ENCODE measurements around the gene BMI1. TPM values are rescaled to one million over a fixed set of nuclear protein-coding genes. Genes with fewer than 3 reads are reported as not detected.
"Not testable (repeated sequence)": the region's sequence is repeated elsewhere in the genome, so short reads cannot be mapped to it uniquely, and the experiment has no call there.

BMI1 gene
- total and polyA plus RNA-seq, 7 experiments from 2014 or later = 26.1 to 80.5 (median 47.8) TPM

GRCh38 chr10:22310012-22310411 is 10.9 kb upstream of the BMI1 start:
- peaks cover 1 to 24% (median 13%) of the 10 kb centered on the region in 5 donors for H3K27me3 Mint-ChIP-seq
- H3K27ac Mint-ChIP-seq; H3K4me3 Mint-ChIP-seq; H3K36me3 ChIP-seq (ENCODE audit: control insufficient read depth in 2 of 3, insufficient read depth in 3 of 3, low read length in 3 of 3); H3K4me1 Mint-ChIP-seq; ATAC-seq; H3K36me3 Mint-ChIP-seq; H3K4me3 ChIP-seq (ENCODE audit: low read length); H3K27ac ChIP-seq (ENCODE audit: low read depth, low read length); intact Hi-C loops (cut with micrococcal nuclease); H3K9me3 Mint-ChIP-seq; DNase-seq; CTCF ChIA-PET; POLR2A ChIA-PET; H3K4me1 ChIP-seq (ENCODE audit: control insufficient read depth in 2 of 2, insufficient read depth in 2 of 2, low read length in 2 of 2); H3K9me3 ChIP-seq (ENCODE audit: control insufficient read depth in 2 of 3, low read length in 3 of 3); H3K27me3 ChIP-seq (ENCODE audit: control insufficient read depth in 2 of 2, insufficient read depth in 2 of 2, low read length in 2 of 2): not testable (repeated sequence)

- H3K27ac ChIP-seq (ENCODE audit: low read depth, low read length) = no peak overlapping the region
- no peaks in the 10 kb centered on the region for H3K36me3 ChIP-seq (ENCODE audit: control insufficient read depth in 2 of 3, insufficient read depth in 3 of 3, low read length in 3 of 3)
- H3K27me3 Mint-ChIP-seq = peaks cover 5 to 21% (median 16%) of the 10 kb centered on the region in 5 donors
- no peaks in the 10 kb centered on the region for H3K27me3 ChIP-seq (ENCODE audit: control insufficient read depth in 2 of 2, insufficient read depth in 2 of 2, low read length in 2 of 2)
- peaks cover 5 to 18% (median 13%) of the 10 kb centered on the region in 7 donors for H3K4me1 Mint-ChIP-seq
- H3K4me1 ChIP-seq (ENCODE audit: control insufficient read depth in 2 of 2, insufficient read depth in 2 of 2, low read length in 2 of 2) = no peaks in the 10 kb centered on the region
- ATAC-seq = no peak
- peaks cover 0 to 4% (median 0%) of the 10 kb centered on the region in 5 donors for H3K36me3 Mint-ChIP-seq
- no peaks in the 10 kb centered on the region for H3K9me3 ChIP-seq (ENCODE audit: control insufficient read depth in 2 of 3, low read length in 3 of 3)
- DNase-seq = no peak
- H3K27ac Mint-ChIP-seq = no peak overlapping the region
- POLR2A ChIA-PET = interaction anchor here (0.6 kb wide), 1 partner anchor 57 kb away, joined by 3 read pairs; no protein-coding TSS in a partner anchor
- no peak overlapping the region for H3K4me3 Mint-ChIP-seq
- peaks cover 0 to 5% (median 0%) of the 10 kb centered on the region in 11 donors for H3K9me3 Mint-ChIP-seq
- CTCF ChIA-PET = no interaction called here
- intact Hi-C loops (cut with micrococcal nuclease) = no loop called here
- H3K4me3 ChIP-seq (ENCODE audit: low read length) = no peak overlapping the region
These were observed 10.0 kb upstream of the BMI1 start for GRCh38 chr10:22310928-22311327.

GRCh38 chr10:22314852-22315251 is 6.0 kb upstream of the BMI1 start:
- POLR2A ChIA-PET = interaction anchor here (0.6 to 4.3 kb wide), 7 partner anchors 11 to 529 kb away, joined by 3 to 72 read pairs (median 10); no protein-coding TSS in a partner anchor
- CTCF ChIA-PET = interaction anchor here (0.6 to 1.1 kb wide), 3 partner anchors 33 to 322 kb away, joined by 3 to 4 read pairs (median 3); no protein-coding TSS in a partner anchor
- H3K9me3 ChIP-seq (ENCODE audit: control insufficient read depth in 2 of 3, low read length in 3 of 3) = no peaks in the 10 kb centered on the region

DNA sequence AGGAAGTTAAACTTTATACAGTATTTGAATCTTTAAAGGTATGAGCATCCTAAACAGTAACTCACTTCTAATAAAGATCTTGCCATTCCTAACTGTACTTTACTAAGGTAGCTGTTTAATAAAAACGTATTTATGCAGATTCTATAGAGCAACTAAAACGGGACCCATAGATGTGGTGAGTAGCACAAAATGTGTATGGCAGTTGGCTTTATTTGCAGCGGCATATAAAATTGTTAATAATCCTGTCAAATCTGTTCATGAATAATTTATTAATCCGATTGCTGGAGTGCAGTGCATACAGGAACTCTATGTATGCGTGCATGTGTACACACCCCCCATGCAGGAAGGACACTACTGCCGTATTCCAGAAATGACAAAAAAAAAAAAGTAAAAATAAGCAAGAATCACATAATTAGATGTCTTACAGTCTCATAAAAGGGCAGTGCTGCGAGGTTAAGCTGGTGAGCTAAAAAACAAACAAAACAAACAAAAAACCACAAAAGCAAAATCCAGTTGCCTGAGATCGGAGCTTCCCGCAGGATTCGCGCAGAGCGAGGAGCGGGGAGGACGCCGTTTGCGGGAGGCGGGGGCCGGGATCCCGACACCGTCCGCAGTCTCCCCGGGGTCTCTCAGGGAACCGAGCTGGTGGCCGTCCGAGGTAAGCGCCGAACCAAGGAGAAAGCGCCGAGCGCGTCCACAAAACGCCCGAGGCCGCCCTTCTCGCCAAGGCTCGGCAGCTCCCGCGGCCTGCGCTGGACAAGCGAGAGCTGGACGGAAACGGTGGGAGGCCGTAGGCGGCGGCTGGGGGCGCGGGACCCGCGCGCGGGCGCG is 5.2 kb upstream of the BMI1 start:
- ATAC-seq (peak; percentile 25), DNase-seq (peak in 2 of 9 donors; percentile 11 to 14)
- Mint-ChIP-seq H3K27me3 (peaks cover 5 to 22% (median 18%) of the 10 kb centered on the region in 5 donors), H3K4me1 (peaks cover 11 to 53% (median 46%) of the 10 kb centered on the region in 7 donors), H3K36me3 (peaks cover 0 to 19% (median 4%) of the 10 kb centered on the region in 5 donors), H3K9me3 (peaks cover 0 to 10% (median 0%) of the 10 kb centered on the region in 11 donors), H3K27ac (peak overlapping the region; percentile 87 to 99 (median 95)), H3K4me3 (peak overlapping the region; percentile 85 to 99 (median 96))
- ChIA-PET CTCF (interaction anchor here (1.0 to 2.0 kb wide), 6 partner anchors 17 to 323 kb away, joined by 3 to 8 read pairs (median 4); no protein-coding TSS in a partner anchor), POLR2A (interaction anchor here (0.6 to 4.3 kb wide), 23 partner anchors 10 to 1043 kb away, joined by 3 to 72 read pairs (median 4); partner anchors contain the start of genes DNAJC1 and MLLT10)
- peaks cover 0 to 13% of the 10 kb centered on the region in 2 donors for H3K27me3 ChIP-seq (ENCODE audit: control insufficient read depth in 2 of 2, insufficient read depth in 2 of 2, low read length in 2 of 2)
- peak overlapping the region; percentile 80 for H3K27ac ChIP-seq (ENCODE audit: low read depth, low read length)
- peak overlapping the region; percentile 73 for H3K4me3 ChIP-seq (ENCODE audit: low read length)
- H3K9me3 ChIP-seq (ENCODE audit: control insufficient read depth in 2 of 3, low read length in 3 of 3) = no peaks in the 10 kb centered on the region
- no peaks in the 10 kb centered on the region for H3K36me3 ChIP-seq (ENCODE audit: control insufficient read depth in 2 of 3, insufficient read depth in 3 of 3, low read length in 3 of 3)
- peaks cover 16 to 25% of the 10 kb centered on the region in 2 donors for H3K4me1 ChIP-seq (ENCODE audit: control insufficient read depth in 2 of 2, insufficient read depth in 2 of 2, low read length in 2 of 2)
- intact Hi-C loops (cut with micrococcal nuclease) = loop anchor here (1.0 to 5.0 kb wide), 16 partner anchors 17 to 1123 kb away; partner anchors contain the start of genes DNAJC1 (in 2 of the 2), MLLT10 (in 1 of the 2), OTUD1 (in 1 of the 2) and PIP4K2A (in 1 of the 2)

More at GRCh38 chr10:22314852-22315251, 6.0 kb upstream of the BMI1 start:
- H3K4me1 ChIP-seq (ENCODE audit: control insufficient read depth in 2 of 2, insufficient read depth in 2 of 2, low read length in 2 of 2) = peaks cover 12 to 21% of the 10 kb centered on the region in 2 donors
- no peak for ATAC-seq
- peaks cover 0 to 15% (median 0%) of the 10 kb centered on the region in 5 donors for H3K36me3 Mint-ChIP-seq
- DNase-seq = no peak
- H3K9me3 Mint-ChIP-seq = peaks cover 0 to 5% (median 0%) of the 10 kb centered on the region in 11 donors
- no peaks in the 10 kb centered on the region for H3K36me3 ChIP-seq (ENCODE audit: control insufficient read depth in 2 of 3, insufficient read depth in 3 of 3, low read length in 3 of 3)
- peaks cover 6 to 48% (median 41%) of the 10 kb centered on the region in 7 donors for H3K4me1 Mint-ChIP-seq
- peaks cover 4 to 17% (median 13%) of the 10 kb centered on the region in 5 donors for H3K27me3 Mint-ChIP-seq
- intact Hi-C loops (cut with micrococcal nuclease) = loop anchor here (5.0 kb wide), 4 partner anchors 237 to 677 kb away; partner anchors contain the start of gene PIP4K2A (in 1 of the 2)
- H3K4me3 Mint-ChIP-seq = peak overlapping the region; percentile 85 to 99 (median 96)
- peak overlapping the region in 5 of 9 donors; percentile 48 to 99 (median 90) for H3K27ac Mint-ChIP-seq
- no peak overlapping the region for H3K27ac ChIP-seq (ENCODE audit: low read depth, low read length)
- H3K4me3 ChIP-seq (ENCODE audit: low read length) = no peak overlapping the region
- peaks cover 0 to 10% of the 10 kb centered on the region in 2 donors for H3K27me3 ChIP-seq (ENCODE audit: control insufficient read depth in 2 of 2, insufficient read depth in 2 of 2, low read length in 2 of 2)

DNA sequence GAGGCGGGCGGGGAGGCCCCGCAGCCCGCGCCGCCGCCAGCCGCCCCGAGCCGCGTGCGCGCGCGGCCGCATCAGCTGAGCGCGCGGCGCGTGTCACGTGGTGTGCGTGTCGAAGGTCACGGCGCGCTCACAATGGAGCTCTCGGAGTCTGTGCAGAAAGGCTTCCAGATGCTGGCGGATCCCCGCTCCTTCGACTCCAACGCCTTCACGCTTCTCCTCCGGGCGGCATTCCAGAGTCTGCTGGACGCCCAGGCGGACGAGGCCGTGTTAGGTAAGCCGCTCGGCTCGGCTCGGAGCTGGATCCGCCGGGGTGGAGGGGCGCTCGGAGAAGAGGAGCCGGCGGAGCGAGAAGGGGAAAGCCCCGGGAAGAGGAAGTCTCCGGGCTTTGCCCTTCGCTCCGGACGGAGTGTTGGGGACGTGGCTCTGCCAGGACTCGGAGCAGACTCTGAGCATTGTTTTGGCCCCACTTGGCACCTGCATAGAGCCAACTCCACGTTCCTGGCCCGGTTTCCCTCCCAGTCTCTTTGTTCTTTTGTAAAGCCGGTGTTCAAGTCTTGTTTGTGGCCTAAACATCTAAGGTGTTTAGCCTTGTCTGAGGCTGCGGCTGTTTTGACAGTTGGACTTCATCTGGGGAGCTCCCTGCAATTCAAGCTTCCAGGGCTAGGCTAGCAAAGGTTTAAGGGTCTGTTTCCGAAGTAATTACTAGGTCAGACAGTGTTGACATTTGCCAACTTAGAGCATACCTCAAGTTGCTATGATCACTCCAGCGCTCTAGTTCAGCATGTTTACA is 4.4 kb upstream of the BMI1 start, which contains the start of gene COMMD3:
TSS of gene COMMD3 (plus strand) at position 103 of the 790 bp plus-strand sequence. CDS start at position 133, 30 bp downstream.
- Histone ChIP-seq H3K4me1 (ENCODE audit: control insufficient read depth in 2 of 2, insufficient read depth in 2 of 2, low read length in 2 of 2) (peaks cover 16 to 25% of the 10 kb centered on the region in 2 donors), H3K27ac (ENCODE audit: low read depth, low read length) (peak within 1 kb of the TSS; percentile 80), H3K27me3 (ENCODE audit: control insufficient read depth in 2 of 2, insufficient read depth in 2 of 2, low read length in 2 of 2) (peaks cover 0 to 13% of the 10 kb centered on the region in 2 donors), H3K9me3 (ENCODE audit: control insufficient read depth in 2 of 3, low read length in 3 of 3) (no peaks in the 10 kb centered on the region), H3K36me3 (ENCODE audit: control insufficient read depth in 2 of 3, insufficient read depth in 3 of 3, low read length in 3 of 3) (no peaks in the 10 kb centered on the region), H3K4me3 (ENCODE audit: low read length) (peak within 1 kb of the TSS; percentile 73)
- ATAC-seq (peak; percentile 84), DNase-seq (peak; percentile 71 to 85 (median 80))
- Mint-ChIP-seq H3K27ac (peak within 1 kb of the TSS; percentile 87 to 99 (median 96)), H3K36me3 (peaks cover 0 to 19% (median 4%) of the 10 kb centered on the region in 5 donors), H3K9me3 (peaks cover 0 to 10% (median 0%) of the 10 kb centered on the region in 11 donors), H3K4me1 (peaks cover 11 to 53% (median 46%) of the 10 kb centered on the region in 7 donors), H3K27me3 (peaks cover 0 to 18% (median 14%) of the 10 kb centered on the region in 5 donors), H3K4me3 (peak within 1 kb of the TSS; percentile 85 to 99 (median 96))
- intact Hi-C loops (cut with micrococcal nuclease) = loop anchor here (1.0 to 5.0 kb wide), 16 partner anchors 16 to 1122 kb away; partner anchors contain the start of genes DNAJC1 (in 2 of the 2), MLLT10 (in 1 of the 2), OTUD1 (in 1 of the 2) and PIP4K2A (in 1 of the 2)
- ChIA-PET POLR2A (interaction anchor here (0.6 to 4.3 kb wide), 22 partner anchors 9 to 1042 kb away, joined by 3 to 72 read pairs (median 4); partner anchors contain the start of gene MLLT10), CTCF (interaction anchor here (1.0 to 2.0 kb wide), 5 partner anchors 16 to 258 kb away, joined by 3 to 8 read pairs (median 5); no protein-coding TSS in a partner anchor)

Measured in naive thymus-derived CD4-positive, alpha-beta T cell (primary cell).